SK-N-SH treated with all-trans-retinoic acid at 6 μM for 48 hours (cell line): Measurements from ENCODE around the gene AAMP.
"Not testable (repeated sequence)": the region's sequence is repeated elsewhere in the genome, so short reads cannot be mapped to it uniquely, and the experiment has no call there.

Source experiments
- ATAC-seq: fragments of 200-7000 bp; cut with Tn5 transposase; 3 replicates; pipeline ENCODE4 v1.9.1; 2020; ENCODE audit warnings: mild to moderate bottlenecking, moderate library complexity
- ARNTL ChIP-seq: fragments of 450-650 bp; formaldehyde crosslinking; IDR thresholded peaks from 2 replicates; pipeline ENCODE4 v1.5.0; 2020; ENCODE audit warnings: low read depth, mild to moderate bottlenecking, moderate library complexity, borderline replicate concordance
- CREB5 ChIP-seq: fragments of 250-450 bp; sonication (Bioruptor Pico); IDR thresholded peaks from 2 replicates; pipeline ENCODE4 v1.5.1; 2020; ENCODE audit warnings: low read depth, mild to moderate bottlenecking, moderate library complexity
- CSDC2 ChIP-seq: fragments of 250-450 bp; sonication (Bioruptor Pico); IDR thresholded peaks from 2 replicates; pipeline ENCODE4 v1.5.0; 2020; ENCODE audit warnings: mild to moderate bottlenecking, moderate library complexity
- CSRNP3 ChIP-seq: fragments of 250-450 bp; sonication (Bioruptor Pico); IDR thresholded peaks from 2 replicates; pipeline ENCODE4 v1.5.1; 2021; ENCODE audit warnings: mild to moderate bottlenecking, moderate library complexity
- ESRRG ChIP-seq: fragments of 250-450 bp; sonication (Bioruptor Pico); IDR thresholded peaks from 2 replicates; pipeline ENCODE4 v1.6.1; 2021; ENCODE audit warnings: mild to moderate bottlenecking
- GLIS3 ChIP-seq: fragments of 250-450 bp; sonication (Bioruptor Pico); IDR thresholded peaks from 2 replicates; pipeline ENCODE4 v1.5.0; 2020; ENCODE audit warnings: mild to moderate bottlenecking, moderate library complexity
- ISL1 ChIP-seq: fragments of 250-450 bp; sonication (Bioruptor Pico); IDR thresholded peaks from 2 replicates; pipeline ENCODE4 v2.1.2; 2022; ENCODE audit warnings: mild to moderate bottlenecking, moderate library complexity
- OSR1 ChIP-seq: fragments of 250-450 bp; sonication (Bioruptor Pico); IDR thresholded peaks from 2 replicates; pipeline ENCODE4 v1.8.0; 2022; ENCODE audit warnings: moderate library complexity, mild to moderate bottlenecking, inconsistent platforms
- PATZ1 ChIP-seq: fragments of 250-450 bp; sonication (Bioruptor Pico); IDR thresholded peaks from 2 replicates; pipeline ENCODE4 v1.8.0; 2020; ENCODE audit warnings: mild to moderate bottlenecking, moderate library complexity, borderline replicate concordance
- POU6F1 ChIP-seq: fragments of 250-450 bp; sonication (Bioruptor Pico); IDR thresholded peaks from 2 replicates; pipeline ENCODE4 v1.8.0; 2021; ENCODE audit warnings: low read depth, mild to moderate bottlenecking, moderate library complexity, borderline replicate concordance
- PPARA ChIP-seq: fragments of 250-450 bp; sonication (Bioruptor Pico); IDR thresholded peaks from 2 replicates; pipeline ENCODE4 v1.5.0; 2020; ENCODE audit warnings: mild to moderate bottlenecking, borderline replicate concordance
- RARB ChIP-seq: fragments of 250-450 bp; sonication (Bioruptor Pico); IDR thresholded peaks from 2 replicates; pipeline ENCODE4 v1.8.0; 2021; ENCODE audit warnings: mild to moderate bottlenecking, moderate library complexity
- SNAI2 ChIP-seq: fragments of 250-450 bp; sonication (Bioruptor Pico); IDR thresholded peaks from 2 replicates; pipeline ENCODE4 v1.5.0; 2020; ENCODE audit warnings: mild to moderate bottlenecking, moderate library complexity
- TCF4 ChIP-seq: fragments of 250-450 bp; sonication (Bioruptor Pico); IDR thresholded peaks from 2 replicates; pipeline ENCODE4 v1.8.0; 2021; ENCODE audit warnings: mild to moderate bottlenecking, moderate library complexity, borderline replicate concordance
- TOX ChIP-seq: fragments of 250-450 bp; sonication (Bioruptor Pico); IDR thresholded peaks from 2 replicates; pipeline ENCODE4 v1.8.0; 2021; ENCODE audit warnings: mild to moderate bottlenecking, moderate library complexity, borderline replicate concordance
- TSHZ2 ChIP-seq: fragments of 250-450 bp; sonication (Bioruptor Pico); IDR thresholded peaks from 2 replicates; pipeline ENCODE4 v1.5.0; 2020; ENCODE audit warnings: mild to moderate bottlenecking, moderate library complexity
- ZC3H10 ChIP-seq: fragments of 250-450 bp; sonication (Bioruptor Pico); IDR thresholded peaks from 2 replicates; pipeline ENCODE4 v1.5.1; 2021; ENCODE audit warnings: mild to moderate bottlenecking, moderate library complexity
- ZFP3 ChIP-seq: fragments of 250-450 bp; sonication (Bioruptor Pico); IDR thresholded peaks from 2 replicates; pipeline ENCODE4 v1.5.0; 2020; ENCODE audit warnings: mild to moderate bottlenecking, moderate library complexity
- ZFP30 ChIP-seq: fragments of 450-650 bp; formaldehyde crosslinking; IDR thresholded peaks from 2 replicates; pipeline ENCODE4 v1.5.0; 2022; ENCODE audit warnings: mild to moderate bottlenecking, moderate library complexity
- ZNF565 ChIP-seq: fragments of 450-650 bp; formaldehyde crosslinking; conservative IDR thresholded peaks from 2 replicates; pipeline ENCODE4 v1.5.0; 2020; ENCODE audit warnings: low read depth, mild to moderate bottlenecking, moderate library complexity
- ZNF8 ChIP-seq: fragments of 450-650 bp; formaldehyde crosslinking; IDR thresholded peaks from 2 replicates; pipeline ENCODE4 v1.5.0; 2020; ENCODE audit warnings: mild to moderate bottlenecking, moderate library complexity

Gene AAMP

GRCh38 chr2:218315397-218315796, 45.5 kb upstream of the AAMP start:
- ATAC-seq = no peak
- TF ChIP-seq TOX (CRISPR knock-in tag) (no peak), TSHZ2 (no peak), ZNF8 (CRISPR knock-in tag) (no peak), OSR1 (CRISPR knock-in tag) (no peak), ZFP3 (no peak), GLIS3 (no peak), TCF4 (CRISPR knock-in tag) (no peak), ARNTL (no peak), POU6F1 (CRISPR knock-in tag) (no peak), RARB (no peak), SNAI2 (CRISPR knock-in tag) (no peak), ISL1 (CRISPR knock-in tag) (no peak), PPARA (CRISPR knock-in tag) (no peak), CREB5 (no peak), PATZ1 (CRISPR knock-in tag) (no peak), ZC3H10 (CRISPR knock-in tag) (no peak), ZFP30 (CRISPR knock-in tag) (no peak), ESRRG (CRISPR knock-in tag) (no peak), ZNF565 (CRISPR knock-in tag) (no peak)
- TF ChIP-seq, all 23 proteins: peak for 0

- ATAC-seq = not testable (repeated sequence)
Observed at GRCh38 chr2:218314764-218315163, 44.8 kb upstream of the AAMP start.

- TF ChIP-seq OSR1 (CRISPR knock-in tag) (no peak), ISL1 (CRISPR knock-in tag) (no peak), TSHZ2 (no peak), CSRNP3 (CRISPR knock-in tag) (no peak), CREB5 (no peak), SNAI2 (CRISPR knock-in tag) (no peak), ZNF565 (CRISPR knock-in tag) (no peak), PATZ1 (CRISPR knock-in tag) (no peak), CSDC2 (no peak), TOX (CRISPR knock-in tag) (no peak), ESRRG (CRISPR knock-in tag) (no peak), ARNTL (no peak)
- ATAC-seq = no peak
Observed at GRCh38 chr2:218313356-218313755, 43.4 kb upstream of the AAMP start.
